T-helper 2 cell treated with Interferon-gamma antibody and Interleukin-4, amounts not matched to agents 100 ng/mL and 5 ng/mL, for 36 hours (primary cell): Measurements from ENCODE around the gene DLG1. TPM values are rescaled to one million over a fixed set of nuclear protein-coding genes. Genes with fewer than 3 reads are reported as not detected.

Experiments used
- intact Hi-C: fragments of 100-400 bp; cut with micrococcal nuclease; formaldehyde crosslinking; loops from one replicate; pipeline ENCODE4 v1.15.1; 2023
- total RNA-seq: library from RNA; stranded (reverse); gene quantifications from 2 replicates; pipeline ENCODE4 v1.2.3, GENCODE V29; 2022

Gene DLG1
- total RNA-seq, 1 donor from 2014 or later: 72.5 TPM

DNA sequence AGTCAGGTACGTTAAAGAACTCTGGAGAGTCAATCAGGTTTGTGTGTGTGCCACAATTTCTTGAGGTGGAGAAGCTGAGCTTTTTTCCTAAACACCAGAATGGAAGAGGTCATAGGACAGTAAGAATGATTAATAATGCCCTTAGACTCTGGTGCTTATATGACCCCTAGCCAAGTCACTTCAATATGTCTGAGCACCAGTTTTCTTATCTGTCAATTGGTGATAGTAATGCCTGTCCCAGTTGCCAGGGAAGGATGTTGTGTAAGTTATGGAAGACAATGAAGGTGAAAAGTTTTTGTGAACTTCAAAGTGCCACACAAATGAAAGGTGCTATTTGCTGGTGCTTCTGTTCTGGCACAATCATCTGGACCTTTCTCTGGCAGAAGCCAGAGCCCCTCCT, 22.2 kb upstream of the DLG1 start:
- intact Hi-C loops: no loop called here

GRCh38 chr3:197317250-197317963, 19.0 kb upstream of the DLG1 start:
- intact Hi-C loops: no loop called here

DNA sequence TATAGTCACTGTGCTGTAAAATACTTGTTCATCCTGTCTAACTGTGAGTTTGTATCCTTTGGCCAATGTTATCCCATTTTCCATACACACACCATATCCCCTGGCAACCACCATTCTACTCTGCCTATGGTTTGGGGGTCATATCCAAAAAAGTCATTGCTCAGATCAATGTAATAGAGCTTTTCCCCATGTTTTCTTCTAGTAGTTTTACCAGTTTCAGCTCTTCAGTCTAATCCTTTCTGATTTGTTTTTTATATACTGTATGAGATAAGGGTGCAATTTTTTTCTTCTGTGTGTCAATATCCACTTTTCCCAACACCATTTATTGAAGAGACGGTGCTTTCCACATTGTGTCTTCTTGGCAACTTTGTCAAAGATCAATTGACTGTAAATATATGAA, 14.0 kb upstream of the DLG1 start:
- intact Hi-C loops: no loop called here

GRCh38 chr3:197311591-197311990, 13.2 kb upstream of the DLG1 start:
- intact Hi-C loops: no loop called here

DNA sequence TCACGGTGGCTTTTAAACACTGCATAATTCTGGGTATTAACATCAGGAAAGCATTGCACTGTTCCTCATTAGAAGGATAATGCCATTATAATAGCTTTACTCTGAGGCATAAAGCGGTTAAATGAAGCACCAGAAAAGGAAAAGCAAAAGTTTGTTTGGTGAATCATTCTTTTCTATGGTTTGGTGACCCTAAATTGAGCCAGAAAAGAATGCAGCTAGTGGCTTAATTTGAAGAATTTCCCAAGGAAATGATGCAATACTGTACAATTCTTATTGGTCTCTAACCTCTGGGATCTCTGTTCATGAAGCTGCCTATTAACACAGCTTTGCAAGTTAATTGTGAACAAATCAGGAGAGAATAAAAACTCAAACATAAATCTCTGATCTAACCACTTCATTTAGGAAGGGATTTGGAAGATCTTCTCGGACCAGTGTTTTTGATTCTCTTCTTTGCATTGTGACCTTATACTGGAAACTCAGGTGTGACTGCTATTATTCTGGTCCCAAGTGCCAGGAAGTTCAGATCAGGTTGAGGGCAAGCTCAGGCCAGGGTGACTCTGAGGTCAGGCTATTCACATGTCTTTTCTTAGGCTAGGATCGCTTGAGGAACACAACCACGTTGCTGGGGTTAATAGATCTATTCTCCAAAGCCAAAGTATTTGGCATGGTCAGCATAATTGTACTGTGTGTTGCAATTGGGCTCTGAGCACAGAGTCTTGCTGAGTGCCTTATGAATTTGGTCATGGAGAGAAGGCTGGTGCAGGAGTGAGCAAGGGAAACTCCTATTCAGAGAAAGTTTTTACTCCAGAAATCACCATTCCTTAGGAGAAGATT, 11.3 kb upstream of the DLG1 start:
- intact Hi-C loops: no loop called here

- intact Hi-C loops: no loop called here
Observed at GRCh38 chr3:197308591-197308990, 10.2 kb upstream of the DLG1 start.

- intact Hi-C loops: no loop called here
Observed at GRCh38 chr3:197306374-197307086, 8.1 kb upstream of the DLG1 start.

GRCh38 chr3:197305854-197306253, 7.4 kb upstream of the DLG1 start:
- intact Hi-C loops: no loop called here

GRCh38 chr3:197303452-197303851, 5.0 kb upstream of the DLG1 start:
- intact Hi-C loops: no loop called here

- intact Hi-C loops: no loop called here
Observed at GRCh38 chr3:197302696-197303341, 4.4 kb upstream of the DLG1 start.

DNA sequence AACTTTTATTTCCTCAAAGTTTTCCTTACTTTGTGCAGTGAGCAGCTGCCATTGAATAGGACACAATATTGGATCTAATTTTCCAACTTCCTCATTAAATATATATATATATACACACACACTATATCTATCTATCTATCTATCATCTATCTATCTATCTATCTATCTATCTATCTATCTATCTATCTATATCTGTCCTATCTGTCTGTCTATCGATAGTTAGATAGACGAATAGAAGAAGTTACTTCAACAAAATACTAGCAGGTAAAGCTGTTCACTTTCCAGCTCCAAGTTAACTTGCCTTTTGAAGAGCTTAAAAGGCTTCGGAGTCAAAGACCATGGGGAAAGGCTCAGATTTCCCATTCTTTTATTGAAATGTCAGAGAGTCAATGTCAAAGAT, 3.6 kb upstream of the DLG1 start:
- intact Hi-C loops: no loop called here

- intact Hi-C loops: no loop called here
Observed at GRCh38 chr3:197300361-197300760, 1.9 kb upstream of the DLG1 start.

- intact Hi-C loops: loop anchor here (2.0 to 5.0 kb wide), 2 partner anchors 158 to 256 kb away; partner anchors contain the start of gene BDH1
Observed at GRCh38 chr3:197298945-197299854, 788 bp upstream of the DLG1 start.

GRCh38 chr3:197297476-197298340, 704 bp downstream of the DLG1 start:
- intact Hi-C loops: loop anchor here (2.0 to 5.0 kb wide), 2 partner anchors 160 to 257 kb away; partner anchors contain the start of gene BDH1

- intact Hi-C loops: loop anchor here (5.0 kb wide), 1 partner anchor 160 kb away; no protein-coding TSS in a partner anchor
Observed at GRCh38 chr3:197297002-197297401, 1.4 kb downstream of the DLG1 start.

DNA sequence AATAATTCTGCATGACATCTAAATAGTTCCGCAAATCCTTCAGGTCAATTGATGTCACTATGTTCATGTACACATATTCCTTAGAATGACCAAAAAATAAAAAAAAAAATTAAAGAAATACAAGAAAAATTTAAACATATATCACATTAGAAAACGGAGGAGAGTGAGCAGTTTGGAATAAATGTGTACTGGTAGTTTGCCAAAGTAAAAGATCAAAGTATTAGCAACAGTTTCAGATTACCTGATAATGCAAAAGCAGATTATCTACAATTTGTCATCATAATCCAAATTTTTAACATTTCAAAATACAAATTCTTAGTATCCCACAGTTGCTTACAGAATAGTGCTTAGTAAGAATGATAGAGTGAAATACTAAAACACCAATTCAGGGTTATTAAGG, 1.9 kb downstream of the DLG1 start:
- intact Hi-C loops: loop anchor here (5.0 kb wide), 1 partner anchor 161 kb away; no protein-coding TSS in a partner anchor

DNA sequence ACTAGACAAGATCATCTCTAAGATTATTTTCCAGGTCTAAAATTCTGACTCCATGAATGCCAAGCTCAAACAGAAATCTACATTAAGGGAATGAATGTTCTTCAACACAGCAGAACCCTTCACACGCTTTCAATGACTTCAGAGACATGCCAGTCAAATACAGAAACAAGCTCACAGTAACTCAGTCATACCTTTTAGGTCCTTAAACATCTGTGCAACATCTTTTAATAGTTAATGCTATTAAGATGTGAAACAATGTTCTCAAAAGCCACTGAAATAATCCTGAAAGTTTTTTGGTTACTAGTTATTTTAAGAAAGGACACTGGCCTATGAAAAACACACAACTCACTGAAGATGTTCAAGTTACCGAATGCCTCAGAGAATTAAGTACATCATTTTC, 2.5 kb downstream of the DLG1 start:
- intact Hi-C loops: loop anchor here (5.0 kb wide), 1 partner anchor 161 kb away; no protein-coding TSS in a partner anchor

GRCh38 chr3:197293605-197294237, 4.7 kb downstream of the DLG1 start:
- intact Hi-C loops: no loop called here

DNA sequence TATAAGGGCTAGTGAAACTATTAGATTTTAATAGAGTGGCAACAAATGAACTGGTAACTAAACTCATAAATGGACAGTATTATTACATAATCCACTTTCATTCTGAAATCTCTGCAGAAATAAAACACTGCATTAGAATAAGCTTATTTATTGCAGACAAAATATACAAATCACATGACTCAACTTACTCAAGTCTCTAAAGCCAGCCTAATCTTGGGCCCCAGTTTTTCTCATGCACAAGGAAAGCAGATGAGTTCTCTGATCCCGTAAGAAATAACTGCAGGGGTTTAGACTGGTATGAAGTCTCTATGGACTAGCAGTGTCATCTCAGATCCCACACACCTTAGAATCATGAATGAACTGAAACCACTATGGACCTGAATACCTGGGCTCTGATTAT, 5.8 kb downstream of the DLG1 start:
- intact Hi-C loops: no loop called here
